CD4-positive, alpha-beta T cell (primary cell): ENCODE results near the gene CNTN4. TPM values are rescaled to one million over a fixed set of nuclear protein-coding genes. Genes with fewer than 3 reads are reported as not detected.

Experiments
- ATAC-seq: fragments of 200-7000 bp; cut with Tn5 transposase; one replicate; pipeline ENCODE4 v1.10.0; 2022; ENCODE audit warnings: mild to moderate bottlenecking; ENCODE audit not compliant: poor library complexity
- CTCF ChIA-PET: fragments of 350-600 bp; sonication (Branson Sonifier 250); formaldehyde crosslinking; loops from one replicate; lab custom pipeline; 2021; ENCODE audit warnings: antibody characterized with exemption, inconsistent platforms; lab: Charles Lee
- POLR2A ChIA-PET: fragments of 350-600 bp; sonication (Branson Sonifier 250); formaldehyde crosslinking; loops from one replicate; lab custom pipeline; 2021; ENCODE audit warnings: antibody characterized with exemption, inconsistent platforms; lab: Charles Lee
- DNase-seq, 14 experiments: peaks; one replicate each; pipeline ENCODE4 v3.0.0-alpha.2; 2013 to 2020; ENCODE audit warnings: mixed read lengths in 2 of 14
- H3K27ac ChIP-seq, 2 donors: one replicate each; pipeline versions ENCODE4 v1.5.1 to v1.7.0; 2013; ENCODE audit warnings: low read length in 2 of 2, low read depth in 1 of 2, mild to moderate bottlenecking in 1 of 2
- H3K27me3 ChIP-seq, 2 experiments: 1 replicate in 1 of 2; 2 replicates in 1 of 2; pipeline versions ENCODE4 v1.6.1 to v1.7.0; 2013; ENCODE audit warnings: low read length in 2 of 2, control low read depth in 1 of 2, mild to moderate bottlenecking in 1 of 2, moderate library complexity in 1 of 2; ENCODE audit not compliant: insufficient read depth in 2 of 2, control insufficient read depth in 1 of 2
- H3K36me3 ChIP-seq: one replicate; pipeline ENCODE4 v1.6.1; 2013; ENCODE audit warnings: low read length, control low read depth; ENCODE audit not compliant: insufficient read depth
- H3K4me1 ChIP-seq: one replicate; pipeline ENCODE4 v1.6.1; 2013; ENCODE audit warnings: low read length, control low read depth; ENCODE audit not compliant: insufficient read depth
- H3K4me3 ChIP-seq: one replicate; pipeline ENCODE4 v1.5.1; 2013; ENCODE audit warnings: mild to moderate bottlenecking, low read length, moderate library complexity
- H3K9me3 ChIP-seq, 2 experiments: 1 replicate in 1 of 2; 2 replicates in 1 of 2; pipeline versions ENCODE4 v1.6.1 to v1.7.0; 2013; ENCODE audit warnings: low read length in 2 of 2, mild to moderate bottlenecking in 2 of 2, control low read depth in 1 of 2, moderate library complexity in 1 of 2; ENCODE audit not compliant: control insufficient read depth in 1 of 2, insufficient read depth in 1 of 2
- H3K27ac Mint-ChIP-seq: one replicate; pipeline ENCODE4 v1.8.0; 2020; ENCODE audit warnings: mixed read lengths
- H3K27me3 Mint-ChIP-seq: one replicate; pipeline ENCODE4 v1.8.0; 2021; ENCODE audit warnings: mixed read lengths
- H3K36me3 Mint-ChIP-seq: one replicate; pipeline ENCODE4 v1.8.0; 2021; ENCODE audit warnings: low read depth, mixed read lengths
- H3K4me1 Mint-ChIP-seq: one replicate; pipeline ENCODE4 v1.8.0; 2021; ENCODE audit warnings: low read depth, mixed read lengths
- H3K4me3 Mint-ChIP-seq: one replicate; pipeline ENCODE4 v1.8.0; 2020; ENCODE audit warnings: mild to moderate bottlenecking, mixed read lengths
- H3K9me3 Mint-ChIP-seq: one replicate; pipeline ENCODE4 v1.8.0; 2020; ENCODE audit warnings: mixed read lengths
- CTCF ChIP-seq: fragments of 200-600 bp; IDR thresholded peaks from one replicate; pipeline ENCODE4 v1.8.0; 2022; ENCODE audit warnings: antibody characterized with exemption, mild to moderate bottlenecking
- intact Hi-C, 2 experiments: fragments of 100-400 bp; cut with DNase I in 1 of 2; cut with micrococcal nuclease in 1 of 2; formaldehyde crosslinking; loops; one replicate each; pipeline versions ENCODE4 v1.15.1 to v1.9.0; 2023 to 2025; cut with DNase I, micrococcal nuclease
- total RNA-seq, 174 experiments: library from RNA in 2 of 174; stranded (reverse) in 2 of 174; gene quantifications; one replicate each; pipeline ENCODE4 v1.2.3 and lab custom pipeline; 2021 to 2026

The CNTN4 gene
- total RNA-seq, 2 experiments from 2014 or later, result not detected

- no peaks in the 10 kb centered on the region for H3K9me3 Mint-ChIP-seq
- intact Hi-C loops, result no loop called here
- no peaks in the 10 kb centered on the region for H3K27me3 Mint-ChIP-seq
- ChIA-PET CTCF (no interaction called here), POLR2A (interaction anchor here (0.6 kb wide), 1 partner anchor 1153 kb away, joined by 3 read pairs; no protein-coding TSS in a partner anchor)
- Histone ChIP-seq H3K9me3 (no peaks in the 10 kb centered on the region), H3K4me3 (no peak overlapping the region), H3K4me1 (no peaks in the 10 kb centered on the region), H3K27ac (no peak overlapping the region), H3K27me3 (no peaks in the 10 kb centered on the region), H3K36me3 (no peaks in the 10 kb centered on the region)
- no peak overlapping the region for H3K27ac Mint-ChIP-seq
- H3K36me3 Mint-ChIP-seq, result no peaks in the 10 kb centered on the region
- DNase-seq (no peak), ATAC-seq (no peak)
- H3K4me3 Mint-ChIP-seq, result no peak overlapping the region
- no peaks in the 10 kb centered on the region for H3K4me1 Mint-ChIP-seq
- no peak for TF ChIP-seq CTCF
Observed at GRCh38 chr3:2839876-2840275, 741.2 kb downstream of the CNTN4 start.

GRCh38 chr3:2847062-2847841, 748.6 kb downstream of the CNTN4 start:
- Histone ChIP-seq H3K4me3 (no peak overlapping the region), H3K27me3 (peaks cover 0 to 4% of the 10 kb centered on the region in 2 experiments), H3K4me1 (no peaks in the 10 kb centered on the region), H3K27ac (no peak overlapping the region), H3K36me3 (no peaks in the 10 kb centered on the region), H3K9me3 (no peaks in the 10 kb centered on the region)
- ChIA-PET POLR2A (no interaction called here), CTCF (no interaction called here)
- no peak overlapping the region for H3K27ac Mint-ChIP-seq
- no peak for ATAC-seq
- H3K27me3 Mint-ChIP-seq, result no peaks in the 10 kb centered on the region
- H3K4me1 Mint-ChIP-seq, result no peaks in the 10 kb centered on the region
- intact Hi-C loops, result no loop called here
- no peak for TF ChIP-seq CTCF
- no peak for DNase-seq
- no peak overlapping the region for H3K4me3 Mint-ChIP-seq
- H3K9me3 Mint-ChIP-seq, result no peaks in the 10 kb centered on the region
- H3K36me3 Mint-ChIP-seq, result no peaks in the 10 kb centered on the region

GRCh38 chr3:2849092-2849491, 750.4 kb downstream of the CNTN4 start:
- ChIA-PET CTCF (no interaction called here), POLR2A (no interaction called here)
- Mint-ChIP-seq H3K4me3 (no peak overlapping the region), H3K27ac (no peak overlapping the region), H3K9me3 (no peaks in the 10 kb centered on the region), H3K4me1 (no peaks in the 10 kb centered on the region), H3K36me3 (no peaks in the 10 kb centered on the region), H3K27me3 (no peaks in the 10 kb centered on the region)
- Histone ChIP-seq H3K4me3 (no peak overlapping the region), H3K36me3 (no peaks in the 10 kb centered on the region), H3K27me3 (peaks cover 0 to 4% of the 10 kb centered on the region in 2 experiments), H3K4me1 (no peaks in the 10 kb centered on the region), H3K27ac (no peak overlapping the region), H3K9me3 (no peaks in the 10 kb centered on the region)
- ATAC-seq (no peak), DNase-seq (no peak)
- intact Hi-C loops, result no loop called here
- no peak for TF ChIP-seq CTCF
